GM12872 (cell line): Measurements from ENCODE around the gene RADIL.

Experiments used
- TF ChIP-seq, protein P1 (sequence below): IDR thresholded peaks from 3 replicates; pipeline ENCODE4 v1.5.1; 2011; ENCODE audit warnings: low read depth, mild to moderate bottlenecking, low read length, moderate library complexity; ENCODE audit not compliant: insufficient read depth

The RADIL gene

DNA sequence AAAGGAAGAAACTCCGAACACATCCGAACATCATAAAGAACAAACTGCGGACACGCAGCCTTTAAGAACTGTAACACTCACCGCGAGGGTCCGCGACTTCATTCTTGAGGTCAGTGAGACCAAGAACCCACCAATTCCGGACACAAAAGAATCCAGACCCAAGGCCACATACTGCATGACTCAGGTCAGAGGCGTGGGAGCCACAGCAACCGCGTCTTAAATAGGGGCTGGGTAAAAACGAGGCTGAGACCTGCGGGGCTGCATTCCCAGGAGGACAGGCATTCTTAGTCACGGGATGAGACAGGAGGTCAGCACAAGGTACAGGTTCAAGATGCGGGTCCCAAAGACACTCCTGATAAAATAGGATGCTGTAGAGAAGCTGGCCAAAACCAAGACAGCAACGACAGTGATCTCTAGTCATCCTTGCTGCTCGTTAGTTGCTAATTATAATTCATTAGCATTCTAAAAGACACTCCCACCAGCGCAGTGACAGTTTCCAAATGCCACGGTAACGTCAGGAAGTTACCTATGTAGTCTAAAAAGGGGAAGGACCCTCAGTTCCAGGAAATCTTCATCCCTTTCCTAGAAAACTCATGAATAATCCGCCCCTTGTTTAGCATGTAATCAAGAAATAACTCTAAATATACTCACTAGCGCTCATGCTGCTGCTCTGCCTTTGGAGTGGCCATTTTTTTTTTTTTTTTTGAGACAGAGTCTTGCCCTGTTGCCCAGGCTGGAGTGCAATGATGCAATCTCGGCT, 88.7 kb downstream of the RADIL start:
- TF ChIP-seq, protein P1, sequence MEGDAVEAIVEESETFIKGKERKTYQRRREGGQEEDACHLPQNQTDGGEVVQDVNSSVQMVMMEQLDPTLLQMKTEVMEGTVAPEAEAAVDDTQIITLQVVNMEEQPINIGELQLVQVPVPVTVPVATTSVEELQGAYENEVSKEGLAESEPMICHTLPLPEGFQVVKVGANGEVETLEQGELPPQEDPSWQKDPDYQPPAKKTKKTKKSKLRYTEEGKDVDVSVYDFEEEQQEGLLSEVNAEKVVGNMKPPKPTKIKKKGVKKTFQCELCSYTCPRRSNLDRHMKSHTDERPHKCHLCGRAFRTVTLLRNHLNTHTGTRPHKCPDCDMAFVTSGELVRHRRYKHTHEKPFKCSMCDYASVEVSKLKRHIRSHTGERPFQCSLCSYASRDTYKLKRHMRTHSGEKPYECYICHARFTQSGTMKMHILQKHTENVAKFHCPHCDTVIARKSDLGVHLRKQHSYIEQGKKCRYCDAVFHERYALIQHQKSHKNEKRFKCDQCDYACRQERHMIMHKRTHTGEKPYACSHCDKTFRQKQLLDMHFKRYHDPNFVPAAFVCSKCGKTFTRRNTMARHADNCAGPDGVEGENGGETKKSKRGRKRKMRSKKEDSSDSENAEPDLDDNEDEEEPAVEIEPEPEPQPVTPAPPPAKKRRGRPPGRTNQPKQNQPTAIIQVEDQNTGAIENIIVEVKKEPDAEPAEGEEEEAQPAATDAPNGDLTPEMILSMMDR: no peak

DNA sequence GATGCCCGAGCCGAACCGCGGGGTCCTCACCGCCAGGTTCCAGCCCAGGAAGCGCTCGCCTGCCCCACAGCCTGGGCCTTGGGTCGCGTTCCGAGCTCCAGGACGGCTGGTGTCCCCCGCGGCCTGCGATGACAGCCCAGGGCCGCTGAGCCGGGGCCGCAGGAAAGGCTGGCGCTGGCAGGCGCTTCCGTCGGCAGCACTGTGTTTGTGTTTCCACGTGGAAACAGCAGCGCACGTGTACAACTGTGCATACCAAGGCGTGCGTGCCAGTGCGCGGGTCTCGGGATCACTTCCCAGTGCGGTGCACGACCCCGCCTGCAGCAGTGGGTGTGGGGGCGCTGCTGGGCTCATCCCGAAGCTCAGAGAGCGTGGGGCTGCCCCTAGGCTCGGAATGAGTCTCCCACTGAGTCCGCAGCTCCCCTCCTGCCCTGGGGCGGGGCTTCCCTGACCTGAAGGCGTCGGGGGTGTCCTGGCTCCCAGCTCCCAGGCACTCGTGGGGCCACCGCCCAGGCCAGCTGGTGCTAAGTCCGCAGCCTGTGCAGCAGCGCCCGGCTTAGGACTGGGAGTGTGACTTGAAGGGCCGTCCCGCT, 90.9 kb downstream of the RADIL start:
- TF ChIP-seq, protein P1: no peak

DNA sequence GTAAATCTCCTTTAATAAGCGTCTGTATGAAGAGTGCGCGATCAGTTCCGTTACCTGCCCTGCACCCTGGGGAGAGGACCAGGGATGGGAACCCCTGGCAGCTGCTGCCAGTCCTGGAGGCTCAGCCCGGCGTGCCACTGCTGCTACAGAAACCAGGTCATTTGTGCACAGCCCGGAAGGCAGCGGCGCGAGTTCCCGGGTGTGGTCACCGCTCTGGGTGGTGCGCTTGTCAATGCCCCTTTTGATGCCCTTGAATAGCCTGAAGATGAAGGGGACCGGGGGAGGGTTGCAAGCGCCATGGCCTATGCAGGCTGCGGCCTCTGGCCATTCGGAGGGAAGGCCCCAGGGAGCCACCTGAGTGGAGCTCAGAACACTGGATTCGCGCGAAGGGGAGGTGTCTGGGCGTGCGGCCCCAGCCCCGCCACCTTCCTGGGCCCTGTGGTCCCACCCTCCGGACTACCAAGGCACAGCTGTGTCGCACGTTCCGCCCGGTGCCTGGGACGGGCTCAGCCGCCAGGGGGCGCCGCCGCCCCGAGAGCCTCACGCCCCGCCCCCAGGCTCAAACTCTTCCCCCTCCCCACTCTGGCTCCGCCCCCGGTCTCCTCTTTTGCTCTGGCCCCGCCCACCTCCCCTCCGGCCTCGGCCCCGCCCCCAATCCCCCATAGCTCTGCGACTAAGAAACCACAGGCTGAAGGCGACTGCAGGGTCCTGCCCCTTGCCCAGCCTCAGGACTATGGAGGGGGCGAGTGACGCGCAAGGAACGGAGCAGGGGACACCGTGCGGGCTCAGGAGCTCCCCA, 91.6 kb downstream of the RADIL start:
- TF ChIP-seq, protein P1: peak; percentile 60

GRCh38 chr7:4791101-4791737, 92.3 kb downstream of the RADIL start:
- TF ChIP-seq, protein P1: no peak

DNA sequence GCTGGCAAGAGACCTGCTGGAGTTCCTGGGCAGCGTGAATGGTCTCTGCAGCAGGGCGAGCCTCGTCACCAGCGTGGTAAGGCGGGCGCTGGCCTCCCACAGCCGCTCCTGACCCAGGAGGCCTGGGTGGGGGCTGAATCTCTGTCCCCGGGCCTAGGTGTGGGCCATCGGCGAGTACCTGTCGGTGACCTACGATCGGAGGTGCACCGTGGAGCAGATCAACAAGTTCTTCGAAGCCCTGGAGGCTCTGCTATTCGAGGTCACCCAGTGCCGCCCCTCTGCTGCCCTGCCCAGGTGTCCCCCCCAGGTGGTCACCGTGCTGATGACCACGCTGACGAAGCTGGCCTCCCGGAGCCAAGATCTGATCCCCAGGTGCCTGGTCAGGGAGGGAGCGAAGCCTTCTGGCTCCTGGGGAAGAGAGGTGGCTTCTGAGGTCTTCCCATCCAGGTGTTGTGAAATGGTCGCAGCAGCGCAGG, 93.0 kb downstream of the RADIL start:
- TF ChIP-seq, protein P1: no peak

DNA sequence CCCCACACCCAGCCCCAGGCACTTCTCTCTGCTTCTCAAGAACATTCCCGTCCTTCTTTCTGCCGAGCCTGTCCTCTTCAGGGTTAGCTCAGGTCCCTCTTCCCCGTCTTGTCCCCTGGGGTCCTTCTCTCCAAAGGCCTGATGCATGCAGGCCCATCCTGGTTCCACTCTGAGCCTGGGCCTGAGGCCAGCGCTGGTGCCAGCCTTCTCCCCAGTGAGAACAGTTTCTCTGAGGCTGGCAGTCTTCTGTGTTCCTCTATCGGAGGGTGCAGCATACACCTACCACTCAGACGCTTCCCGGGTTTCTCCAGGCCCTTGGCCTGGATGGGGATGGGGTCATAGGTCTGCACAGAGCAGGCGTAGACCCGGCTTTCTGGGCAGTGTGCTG, 93.4 kb downstream of the RADIL start:
- TF ChIP-seq, protein P1: no peak
